ENCODE results near the gene LIN54.

- no peak for TF ChIP-seq CTCF (IDR thresholded peaks at IDR 0.05)
- TF ChIP-seq POLR2AphosphoS5 (IDR thresholded peaks at IDR 0.05), result no peak
Observed at GRCh38 chr4:83028976-83029375, 18.4 kb upstream of the LIN54 start.
